K562 (cell line): ENCODE results near the gene DUSP9. TPM values are rescaled to one million over a fixed set of nuclear protein-coding genes. Genes with fewer than 3 reads are reported as not detected.

Experiments used
- ATAC-seq: fragments of 200-7000 bp; cut with Tn5 transposase; 3 replicates; pipeline ENCODE4 v1.9.1; 2020; ENCODE audit warnings: moderate library complexity
- BruUV-seq: library from RNA; stranded (reverse); fragments of 400-500 nt; replicated peaks from 2 replicates; lab custom pipeline; 2021; lab: Mats Ljungman, UMichigan
- CTCF ChIA-PET: fragments of 300-600 bp; formaldehyde crosslinking; extraction: SDS; loops from one replicate; lab custom pipeline; 2021; ENCODE audit warnings: low intra/inter-chr PET ratio; lab: Yijun Ruan, JAX
- POLR2A ChIA-PET: fragments of 300-600, 350-650 bp; sonication (Branson Sonifier 250); formaldehyde crosslinking; extraction: SDS; loops from one replicate; lab custom pipeline; 2021; ENCODE audit warnings: antibody characterized with exemption, inconsistent platforms; lab: Yijun Ruan, JAX
- DNase-seq, 4 experiments: peaks; one replicate each; pipeline versions ENCODE4 v3.0.0 to v3.0.0-alpha.2; 2011 to 2018; ENCODE audit warnings: low spot score in 3 of 4, mixed read lengths in 3 of 4; ENCODE audit errors: extremely low read depth in 1 of 4
- FAIRE-seq: peaks from 2 replicates; lab custom pipeline; 2011; peaks lifted over from hg19 to GRCh38; lab: Jason Lieb, UNC
- H2AFZ ChIP-seq: 2 replicates; pipeline ENCODE4 v1.6.0; 2011; ENCODE audit warnings: low read depth, low read length, control low read depth, inconsistent platforms
- H3K27ac ChIP-seq: fragments of 200-600 bp; 3 replicates; pipeline ENCODE4 v1.8.0; 2011; ENCODE audit warnings: low read depth, mild to moderate bottlenecking, control low read depth, inconsistent platforms, low read length, moderate library complexity, mixed read lengths; ENCODE audit errors: extremely low read depth
- H3K27me3 ChIP-seq, 2 experiments: fragments of 300-600 bp in 1 of 2; 2 replicates in 1 of 2; 3 replicates in 1 of 2; pipeline versions ENCODE4 v1.6.0 to v1.8.0; 2011; ENCODE audit warnings: inconsistent platforms in 2 of 2, low read length in 2 of 2, mild to moderate bottlenecking in 1 of 2, mixed read lengths in 1 of 2, moderate library complexity in 1 of 2; ENCODE audit not compliant: control insufficient read depth in 2 of 2, insufficient read depth in 2 of 2
- H3K36me3 ChIP-seq: fragments of 300-600 bp; 3 replicates; pipeline ENCODE4 v1.8.0; 2011; ENCODE audit warnings: mild to moderate bottlenecking, low read length, inconsistent platforms; ENCODE audit not compliant: control insufficient read depth, insufficient read depth
- H3K4me1 ChIP-seq, 2 experiments: fragments of 200-600 bp in 1 of 2; replicated peaks in 1 of 2; 2 replicates in 1 of 2; 3 replicates in 1 of 2; pipeline versions ENCODE4 v1.5.1 to v1.8.0; 2011; ENCODE audit warnings: inconsistent platforms in 2 of 2, low read length in 2 of 2, mild to moderate bottlenecking in 1 of 2, mixed read lengths in 1 of 2, moderate library complexity in 1 of 2; ENCODE audit not compliant: control insufficient read depth in 2 of 2, insufficient read depth in 2 of 2
- H3K4me2 ChIP-seq: 2 replicates; pipeline ENCODE4 v1.6.1; 2011; ENCODE audit warnings: low read length, control low read depth, inconsistent platforms, mixed read lengths; ENCODE audit not compliant: insufficient read depth
- H3K4me3 ChIP-seq: fragments of 200-600 bp; sonication (generic), shearing (Covaris generic); 2 replicates; pipeline ENCODE4 v1.5.1; 2016; ENCODE audit warnings: control low read depth, inconsistent platforms
- H3K79me2 ChIP-seq: fragments of 200-600 bp; 3 replicates; pipeline ENCODE4 v1.8.0; 2011; ENCODE audit warnings: low read length, inconsistent platforms; ENCODE audit not compliant: control insufficient read depth, insufficient read depth
- H3K9ac ChIP-seq, 2 experiments: 2 replicates each; pipeline versions ENCODE4 v1.6.0 to v1.6.1; 2011; ENCODE audit warnings: low read depth in 2 of 2, low read length in 2 of 2, control low read depth in 1 of 2, inconsistent platforms in 1 of 2, mild to moderate bottlenecking in 1 of 2, mixed read lengths in 1 of 2; ENCODE audit not compliant: insufficient read depth in 1 of 2
- H3K9me1 ChIP-seq: one replicate; pipeline ENCODE4 v1.6.0; 2011; ENCODE audit warnings: inconsistent platforms, mild to moderate bottlenecking, low read length, moderate library complexity; ENCODE audit not compliant: control insufficient read depth, insufficient read depth
- H3K9me3 ChIP-seq: replicated peaks from 2 replicates; pipeline ENCODE4 v1.5.1; 2011; ENCODE audit warnings: low read depth, low read length, inconsistent platforms; ENCODE audit not compliant: control insufficient read depth, insufficient read depth
- H4K20me1 ChIP-seq: replicated peaks from 2 replicates; pipeline ENCODE4 v1.6.1; 2011; ENCODE audit warnings: low read length, inconsistent platforms, mixed read lengths; ENCODE audit not compliant: control insufficient read depth, insufficient read depth
- ARID1B ChIP-seq: fragments of 450-650 bp; IDR thresholded peaks from 2 replicates; pipeline ENCODE4 v1.6.1; 2016; ENCODE audit warnings: antibody characterized with exemption, mild to moderate bottlenecking, inconsistent platforms
- HDAC6 ChIP-seq: IDR thresholded peaks from 2 replicates; pipeline ENCODE4 v1.6.1; 2012; ENCODE audit warnings: low read depth, mild to moderate bottlenecking, control low read depth, inconsistent platforms, low read length, moderate library complexity
- KDM1A ChIP-seq, 2 experiments: fragments of 450-650 bp; IDR thresholded peaks; 2 replicates each; pipeline ENCODE4 v1.6.1; 2016; ENCODE audit warnings: mild to moderate bottlenecking in 2 of 2
- PHTF2 ChIP-seq: fragments of 250-450 bp; sonication (Bioruptor Pico); IDR thresholded peaks from 2 replicates; pipeline ENCODE4 v1.5.0; 2021; ENCODE audit warnings: mild to moderate bottlenecking
- REST ChIP-seq, 2 experiments: fragments of 450-650 bp; formaldehyde crosslinking in 1 of 2; IDR thresholded peaks; 2 replicates each; pipeline versions ENCODE4 v1.4.0 to v1.6.1; 2014 to 2020; ENCODE audit warnings: mild to moderate bottlenecking in 2 of 2, borderline replicate concordance in 1 of 2, low read depth in 1 of 2
- ZFP36 ChIP-seq: fragments of 150-350 bp; IDR thresholded peaks from 2 replicates; pipeline ENCODE4 v1.6.1; 2018; ENCODE audit warnings: low read length, low read depth; ENCODE audit not compliant: partially characterized antibody
- WGBS: fragments of 100-300 bp; shearing (Covaris generic); methylation state at CpG from one replicate; pipeline ENCODE4 v1.1.6; 2016; ENCODE audit warnings: low coverage, mixed read lengths; ENCODE audit not compliant: insufficient coverage; ENCODE audit errors: missing lambda C conversion rate; 5-methylcytosine and 5-hydroxymethylcytosine counted together
- in situ Hi-C: fragments of 300-500 bp; cut with MboI; formaldehyde crosslinking; loops from 4 replicates; pipeline ENCODE4 v1.15.0; 2018; ENCODE audit warnings: inconsistent platforms, mixed read lengths
- intact Hi-C: fragments of 100-400 bp; cut with micrococcal nuclease; formaldehyde crosslinking; loops from 2 replicates; pipeline ENCODE4 v1.14.2; 2022
- polyA plus RNA-seq, 8 experiments: library from polyadenylated mRNA; depleted of rRNA in 4 of 8; stranded (reverse) in 5 of 8; unstranded in 3 of 8; fragments of >200 nt; fragmentation: Nextera tagmentation in 2 of 8; fragmentation: Illumina TruSeq in 1 of 8; extraction: Ambion mirVana in 2 of 8; extraction: Trizol in 1 of 8; gene quantifications; 2 replicates each; pipeline versions ENCODE4 v1.2.1 to v1.2.3, GENCODE V29; 2011 to 2014; ENCODE audit warnings: inconsistent platforms in 1 of 8, missing spikeins in 1 of 8
- total RNA-seq, 7 experiments: library from RNA; depleted of rRNA in 6 of 7; stranded (reverse); fragments of >200 nt in 6 of 7; fragmentation: Illumina TruSeq in 2 of 7; extraction: Trizol in 2 of 7; gene quantifications; 2 replicates each; pipeline versions ENCODE4 v1.2.1 to v1.2.3, GENCODE V29; 2011 to 2021; ENCODE audit warnings: low replicate concordance in 1 of 7

DUSP9 gene
- total and polyA plus RNA-seq, 9 of the 15 experiments (the other 6 are each of a cell fraction or from before 2014, with no cell fraction given) = 0.11 to 14.1 (median 5.5) TPM

DNA sequence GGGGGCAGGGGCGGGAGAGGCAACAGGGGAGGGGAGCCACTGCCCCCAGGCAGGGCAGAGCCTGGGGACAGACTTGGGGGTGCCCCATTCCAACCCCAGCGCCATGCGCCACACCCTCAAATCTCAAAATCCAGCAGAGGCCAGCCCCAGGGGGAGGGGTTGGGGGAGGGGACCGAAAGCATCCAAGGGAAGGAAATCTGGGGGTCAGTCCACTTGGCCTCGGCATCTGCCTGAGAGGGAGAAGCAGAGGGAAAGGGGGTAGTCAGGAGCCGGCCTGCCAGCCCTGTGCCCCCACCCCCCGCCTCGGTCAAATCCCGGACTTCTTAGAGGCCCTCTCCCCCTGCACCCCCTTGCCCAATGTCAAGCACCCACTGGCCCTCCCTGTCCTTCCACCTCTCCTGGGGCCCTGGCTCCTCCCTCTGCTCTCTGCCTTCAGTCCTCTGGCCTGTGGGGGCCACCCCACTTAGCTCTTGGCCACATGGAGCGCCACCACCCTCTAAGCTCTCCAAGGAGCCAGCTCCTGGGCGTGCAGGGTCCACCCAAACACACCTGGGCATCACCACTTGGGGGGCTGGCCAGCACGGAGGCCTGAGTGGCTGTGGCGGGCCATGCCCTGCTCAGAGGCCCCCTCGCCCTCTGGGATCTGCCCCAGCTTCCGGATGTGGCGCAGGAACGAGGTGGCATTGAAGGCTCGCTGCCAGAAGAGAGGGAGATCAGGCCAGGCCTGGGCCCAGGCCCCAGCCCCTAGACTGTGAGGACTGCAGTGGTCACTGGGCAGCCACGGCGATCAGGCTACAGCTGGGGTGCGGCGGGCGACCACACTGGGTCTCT lies 23.1 kb downstream of the DUSP9 start (continued):
- TF ChIP-seq KDM1A (IDR thresholded peaks at IDR 0.05) = no peak
- TF ChIP-seq, all 486 proteins: peak for 0

DNA sequence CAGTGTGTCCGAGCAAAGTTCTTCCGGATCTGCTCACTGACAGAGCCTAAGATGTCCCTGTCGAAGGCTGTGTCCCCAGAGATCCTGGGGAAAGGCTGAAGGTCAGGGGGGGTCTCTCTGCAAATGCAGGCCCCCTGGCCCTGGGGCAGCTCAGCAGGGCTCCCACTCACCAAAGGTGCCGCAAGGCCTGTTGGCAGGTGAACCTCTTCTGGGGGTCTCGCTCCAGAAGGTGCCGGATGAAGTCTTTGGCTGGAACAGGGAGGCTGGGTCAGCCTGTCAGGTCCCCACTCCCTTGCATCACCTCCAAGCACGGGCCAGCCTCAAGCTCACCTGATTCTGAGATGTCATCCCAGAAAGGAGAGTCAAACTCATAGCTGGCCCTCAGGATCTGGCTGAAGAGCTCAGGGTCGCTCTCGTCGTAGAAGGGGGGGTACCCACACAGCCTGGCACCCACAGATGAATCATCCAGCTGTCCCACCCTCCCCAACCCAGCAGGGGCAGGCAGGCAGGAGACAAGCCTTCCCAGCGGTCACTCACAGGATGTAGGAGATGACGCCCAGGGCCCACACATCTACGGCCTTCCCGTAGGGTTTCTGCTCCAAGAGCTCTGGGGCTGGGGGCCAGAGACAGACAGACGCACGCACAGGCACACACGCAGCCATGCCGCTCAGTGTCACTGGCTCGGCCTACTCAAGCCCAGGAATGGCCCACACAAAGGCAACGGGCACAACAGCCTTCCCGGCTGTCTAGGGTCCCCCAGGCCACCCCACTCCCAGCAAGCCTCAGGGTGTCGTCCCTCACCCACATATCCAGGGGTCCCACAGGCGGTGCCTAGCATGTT lies 24.0 kb downstream of the DUSP9 start:
- BruUV-seq = no TSS peak
- Histone ChIP-seq H3K4me1 (peaks cover 25 to 60% of the 10 kb centered on the region in 2 experiments), H3K9me3 (no peaks in the 10 kb centered on the region), H3K9me1 (peaks cover 4% of the 10 kb centered on the region), H3K9ac (0 out of 4 replicates have a peak overlapping the region, but pooled peaks of 1 of the 2 experiments have one; percentile 9), H3K36me3 (no peaks in the 10 kb centered on the region), H4K20me1 (no peaks in the 10 kb centered on the region), H3K27ac (no peak overlapping the region), H3K27me3 (peaks cover 0 to 12% of the 10 kb centered on the region in 2 experiments; a peak in 1 of 5 replicates), H3K79me2 (no peaks in the 10 kb centered on the region; the same call in 2 of the 3 replicates), H2AFZ (no peak overlapping the region), H3K4me3 (no peak overlapping the region), H3K4me2 (no peak overlapping the region)
- intact Hi-C loops = no loop called here
- CTCF ChIA-PET = no interaction called here
- FAIRE-seq (no peak), DNase-seq (no peak), ATAC-seq (no peak)
- in situ Hi-C loops = no loop called here
- WGBS = 78% methylated on average over 16 of the region's 23 CpGs
- POLR2A ChIA-PET = no interaction called here
- TF ChIP-seq ARID1B (no peak), ZFP36 (no peak), REST (IDR thresholded peaks at IDR 0.05; ENCODE audit: borderline replicate concordance) (no peak), REST (CRISPR knock-in tag; IDR thresholded peaks at IDR 0.05; ENCODE audit: low read depth) (no peak), PHTF2 (CRISPR knock-in tag) (no peak), HDAC6 (no peak)
